ENCODE measurements around the gene IL6ST.

DNA sequence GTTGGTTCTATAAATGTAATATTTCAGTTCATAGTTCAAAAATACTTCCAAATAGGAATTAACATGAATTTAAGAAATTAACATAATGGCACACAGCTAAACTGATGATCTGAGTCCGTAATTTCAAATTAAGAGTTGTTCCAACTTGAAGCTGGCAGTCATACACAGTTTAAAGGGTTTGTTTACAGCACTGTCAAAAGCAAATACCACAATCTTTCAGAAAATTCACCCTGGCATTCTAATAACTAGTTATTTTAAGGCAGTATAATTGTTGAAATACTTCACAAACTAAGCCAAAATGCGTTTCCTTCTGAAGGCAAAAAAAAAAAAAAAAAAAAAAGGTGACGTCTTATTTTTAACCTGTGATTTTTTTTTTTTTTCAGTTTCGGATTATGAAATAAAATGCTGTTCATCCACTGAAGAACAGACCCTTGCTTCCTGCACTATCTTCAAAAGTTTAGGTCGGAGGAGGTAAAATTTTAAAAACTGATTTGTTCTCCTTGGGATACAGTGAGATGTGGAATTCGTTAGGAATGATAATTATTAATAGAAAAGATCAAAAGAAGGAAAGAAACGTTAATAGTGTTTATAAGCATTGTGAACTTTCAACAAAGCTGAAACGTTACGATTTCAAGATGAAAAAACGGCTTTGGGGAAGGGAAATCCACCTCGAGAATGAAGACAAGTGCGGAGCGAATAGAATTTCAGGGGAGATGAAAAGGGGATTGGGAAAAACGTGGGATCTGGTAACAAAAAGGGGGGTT, 850 bp downstream of the IL6ST start:
- TF ChIP-seq, protein P1, sequence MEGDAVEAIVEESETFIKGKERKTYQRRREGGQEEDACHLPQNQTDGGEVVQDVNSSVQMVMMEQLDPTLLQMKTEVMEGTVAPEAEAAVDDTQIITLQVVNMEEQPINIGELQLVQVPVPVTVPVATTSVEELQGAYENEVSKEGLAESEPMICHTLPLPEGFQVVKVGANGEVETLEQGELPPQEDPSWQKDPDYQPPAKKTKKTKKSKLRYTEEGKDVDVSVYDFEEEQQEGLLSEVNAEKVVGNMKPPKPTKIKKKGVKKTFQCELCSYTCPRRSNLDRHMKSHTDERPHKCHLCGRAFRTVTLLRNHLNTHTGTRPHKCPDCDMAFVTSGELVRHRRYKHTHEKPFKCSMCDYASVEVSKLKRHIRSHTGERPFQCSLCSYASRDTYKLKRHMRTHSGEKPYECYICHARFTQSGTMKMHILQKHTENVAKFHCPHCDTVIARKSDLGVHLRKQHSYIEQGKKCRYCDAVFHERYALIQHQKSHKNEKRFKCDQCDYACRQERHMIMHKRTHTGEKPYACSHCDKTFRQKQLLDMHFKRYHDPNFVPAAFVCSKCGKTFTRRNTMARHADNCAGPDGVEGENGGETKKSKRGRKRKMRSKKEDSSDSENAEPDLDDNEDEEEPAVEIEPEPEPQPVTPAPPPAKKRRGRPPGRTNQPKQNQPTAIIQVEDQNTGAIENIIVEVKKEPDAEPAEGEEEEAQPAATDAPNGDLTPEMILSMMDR (IDR thresholded peaks at IDR 0.05; ENCODE audit: borderline replicate concordance, extremely low read depth, low read length, poor library complexity, severe bottlenecking), result no peak
- no peak for TF ChIP-seq EZH2 (IDR thresholded peaks at IDR 0.05; ENCODE audit: borderline replicate concordance, low read depth, low read length, severe bottlenecking)
